Mucosa of rectum (tissue), 2 donors: ENCODE results near the gene PROSER3.

Experiments used
- H3K27ac ChIP-seq, 2 donors: one replicate each; pipeline ENCODE4 v1.7.0; 2013; ENCODE audit warnings: inconsistent platforms in 2 of 2, low read depth in 2 of 2, low read length in 2 of 2
- H3K27me3 ChIP-seq, 2 donors: one replicate each; pipeline ENCODE4 v1.7.0; 2013; ENCODE audit warnings: low read length in 2 of 2; ENCODE audit not compliant: control insufficient read depth in 2 of 2, insufficient read depth in 2 of 2
- H3K36me3 ChIP-seq, 2 donors: one replicate each; pipeline ENCODE4 v1.7.0; 2013; ENCODE audit warnings: low read length in 2 of 2; ENCODE audit not compliant: control insufficient read depth in 2 of 2, insufficient read depth in 2 of 2
- H3K4me1 ChIP-seq, 2 donors: one replicate each; pipeline ENCODE4 v1.7.0; 2013; ENCODE audit warnings: low read length in 2 of 2, mild to moderate bottlenecking in 1 of 2; ENCODE audit not compliant: control insufficient read depth in 2 of 2, insufficient read depth in 2 of 2
- H3K4me3 ChIP-seq, 2 donors: one replicate each; pipeline ENCODE4 v1.7.0; 2013; ENCODE audit warnings: low read length in 2 of 2
- H3K9ac ChIP-seq, 2 donors: one replicate each; pipeline ENCODE4 v1.7.0; 2013; ENCODE audit warnings: low read length in 2 of 2, low read depth in 1 of 2, mild to moderate bottlenecking in 1 of 2
- H3K9me3 ChIP-seq, 2 donors: one replicate each; pipeline ENCODE4 v1.7.0; 2013; ENCODE audit warnings: low read length in 2 of 2; ENCODE audit not compliant: control insufficient read depth in 2 of 2
- donor health status: healthy.
- donor health status: Normal muscosa, but diverticular disease.

PROSER3 gene

GRCh38 chr19:35811317-35812219 lies 53.6 kb downstream of the PROSER3 start:
- Histone ChIP-seq H3K9ac (no peak overlapping the region), H3K4me3 (no peak overlapping the region), H3K36me3 (no peaks in the 10 kb centered on the region), H3K9me3 (no peaks in the 10 kb centered on the region), H3K27ac (no peak overlapping the region), H3K4me1 (no peaks in the 10 kb centered on the region), H3K27me3 (no peaks in the 10 kb centered on the region)

DNA sequence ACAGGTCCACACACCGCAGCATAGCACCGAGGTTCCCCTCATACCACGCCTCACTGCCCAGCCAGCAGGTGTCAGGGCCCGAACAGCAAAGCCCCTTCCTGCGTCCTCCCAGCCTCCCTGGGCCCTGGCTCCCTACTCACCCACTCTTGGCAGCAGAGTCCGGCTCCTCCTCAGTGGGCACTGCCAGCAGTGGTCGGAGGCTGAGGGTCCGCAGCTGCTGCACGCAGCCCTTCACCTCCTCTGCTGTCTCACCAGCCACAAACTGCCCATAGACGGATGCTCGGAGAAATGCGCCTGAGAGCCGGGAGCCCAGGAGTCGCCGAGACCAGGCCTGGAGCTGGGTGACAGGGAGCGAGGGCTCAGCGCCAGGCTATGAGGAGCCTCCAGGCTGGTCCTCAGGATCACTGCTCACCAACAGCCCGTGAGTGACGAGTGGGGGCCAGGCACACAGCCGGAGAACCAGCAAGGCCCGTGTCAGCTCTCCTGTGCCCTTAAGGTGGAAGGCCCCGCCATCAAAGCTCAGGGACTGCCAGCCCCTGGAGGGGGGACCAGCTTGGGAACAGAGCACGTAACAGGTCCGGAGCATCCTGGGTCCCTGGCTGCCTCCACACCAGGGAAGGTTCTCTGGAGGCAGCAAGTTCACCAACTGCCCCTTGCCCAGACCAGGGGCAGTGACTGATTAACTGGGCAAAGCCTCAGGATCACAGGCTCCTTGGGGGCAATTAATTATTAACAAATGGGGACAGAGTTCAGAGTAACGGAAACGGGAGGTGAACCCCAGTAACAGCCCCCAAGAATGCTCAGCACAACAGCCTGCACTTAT lies 54.5 kb downstream of the PROSER3 start, which contains the start of gene PRODH2:
PRODH2 (minus strand) TSS at position 626 of the 823 bp plus-strand sequence; CDS start at position 586, 40 bp downstream.
- Histone ChIP-seq H3K36me3 (no peaks in the 10 kb centered on the region), H3K4me3 (no peak within 1 kb of the TSS), H3K9ac (no peak within 1 kb of the TSS), H3K4me1 (no peaks in the 10 kb centered on the region), H3K9me3 (no peaks in the 10 kb centered on the region), H3K27me3 (no peaks in the 10 kb centered on the region), H3K27ac (no peak within 1 kb of the TSS)

DNA sequence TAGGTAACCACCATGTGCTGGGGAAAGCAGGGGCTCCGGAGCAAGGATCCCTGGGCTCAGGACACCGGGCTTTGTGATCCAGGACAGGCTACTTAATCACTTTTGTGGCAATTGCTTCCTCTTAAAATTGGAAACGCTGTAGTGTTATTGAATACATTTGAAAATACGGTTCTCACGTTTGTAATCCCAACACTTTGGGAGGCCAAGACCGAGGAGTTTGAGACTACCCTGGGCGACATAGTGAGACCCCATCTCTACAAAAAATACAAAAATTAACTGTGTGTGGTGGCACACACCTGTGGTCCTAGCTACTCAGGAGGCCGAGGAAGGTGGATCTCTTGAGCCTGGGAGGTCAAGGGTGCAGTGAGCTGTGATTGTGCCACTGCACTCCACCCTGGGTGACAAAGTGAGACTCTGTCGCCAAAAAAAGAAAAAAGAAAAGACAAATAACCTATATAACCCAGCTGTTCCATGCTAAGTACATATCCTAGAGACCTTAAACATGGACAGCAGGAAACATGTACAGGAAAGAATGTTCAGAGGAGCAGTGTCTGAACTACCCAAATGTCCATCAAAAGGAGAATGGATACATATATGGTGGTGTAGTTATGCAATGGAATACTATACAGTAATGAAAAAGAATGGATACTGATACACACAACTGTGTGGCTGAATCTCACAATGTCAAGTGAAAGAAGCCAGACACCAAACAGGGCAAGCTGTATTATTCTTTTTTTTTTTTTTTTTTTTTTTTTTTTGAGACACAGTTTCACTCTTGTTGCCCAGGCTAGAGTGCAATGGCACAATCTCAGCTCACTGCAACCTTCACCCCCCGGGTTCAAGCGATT lies 55.3 kb downstream of the PROSER3 start:
- H3K36me3 ChIP-seq, result no peaks in the 10 kb centered on the region
- H3K27me3 ChIP-seq, result no peaks in the 10 kb centered on the region
- no peak overlapping the region for H3K9ac ChIP-seq
- H3K4me3 ChIP-seq, result no peak overlapping the region
- H3K9me3 ChIP-seq, result no peaks in the 10 kb centered on the region
- no peaks in the 10 kb centered on the region for H3K4me1 ChIP-seq
- no peak overlapping the region for H3K27ac ChIP-seq

- Histone ChIP-seq H3K4me3 (no peak overlapping the region), H3K27ac (no peak overlapping the region), H3K27me3 (peaks cover 0 to 2% of the 10 kb centered on the region in 2 donors), H3K36me3 (no peaks in the 10 kb centered on the region), H3K9me3 (no peaks in the 10 kb centered on the region), H3K4me1 (no peaks in the 10 kb centered on the region), H3K9ac (no peak overlapping the region)
Measured at GRCh38 chr19:35816262-35816661, 58.3 kb downstream of the PROSER3 start.

- Histone ChIP-seq H3K36me3 (no peaks in the 10 kb centered on the region), H3K4me3 (no peak overlapping the region), H3K27ac (no peak overlapping the region), H3K9me3 (no peaks in the 10 kb centered on the region), H3K4me1 (no peaks in the 10 kb centered on the region), H3K9ac (no peak overlapping the region), H3K27me3 (peaks cover 0 to 2% of the 10 kb centered on the region in 2 donors)
Measured at GRCh38 chr19:35816846-35817245, 58.9 kb downstream of the PROSER3 start.

DNA sequence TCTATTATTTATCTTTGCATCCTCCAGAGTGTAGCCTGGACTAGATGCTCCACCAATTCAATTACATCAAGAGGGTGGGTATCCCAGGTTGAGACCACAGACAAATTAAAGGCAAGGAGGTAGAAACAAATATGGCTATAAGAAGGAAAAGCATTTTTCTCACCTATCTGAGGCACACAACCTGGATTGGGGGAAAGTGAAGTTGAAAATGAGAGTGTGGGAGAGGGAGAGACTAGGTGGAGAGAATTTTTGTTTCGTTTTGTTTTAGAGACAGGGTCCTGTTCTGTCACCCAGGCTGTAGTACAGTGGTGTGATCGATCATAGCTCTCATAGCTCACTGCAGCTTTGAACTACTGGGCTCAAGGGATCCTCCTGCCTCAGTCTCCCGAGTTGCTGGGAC lies 60.5 kb downstream of the PROSER3 start:
- Histone ChIP-seq H3K27me3 (peaks cover 0 to 2% of the 10 kb centered on the region in 2 donors), H3K27ac (no peak overlapping the region), H3K4me1 (no peaks in the 10 kb centered on the region), H3K36me3 (no peaks in the 10 kb centered on the region), H3K4me3 (no peak overlapping the region), H3K9ac (no peak overlapping the region), H3K9me3 (no peaks in the 10 kb centered on the region)
